Retina (tissue), 1 donor: ENCODE measurements around the gene TBCD.
"Not testable (repeated sequence)": the region's sequence is repeated elsewhere in the genome, so short reads cannot be mapped to it uniquely, and the experiment has no call there.

Source experiments
- DNase-seq: peaks from one replicate; pipeline ENCODE4 v3.0.0-alpha.2; 2016

TBCD gene

GRCh38 chr17:82942166-82943130 lies 190.6 kb downstream of the TBCD start:
- no peak for DNase-seq

DNA sequence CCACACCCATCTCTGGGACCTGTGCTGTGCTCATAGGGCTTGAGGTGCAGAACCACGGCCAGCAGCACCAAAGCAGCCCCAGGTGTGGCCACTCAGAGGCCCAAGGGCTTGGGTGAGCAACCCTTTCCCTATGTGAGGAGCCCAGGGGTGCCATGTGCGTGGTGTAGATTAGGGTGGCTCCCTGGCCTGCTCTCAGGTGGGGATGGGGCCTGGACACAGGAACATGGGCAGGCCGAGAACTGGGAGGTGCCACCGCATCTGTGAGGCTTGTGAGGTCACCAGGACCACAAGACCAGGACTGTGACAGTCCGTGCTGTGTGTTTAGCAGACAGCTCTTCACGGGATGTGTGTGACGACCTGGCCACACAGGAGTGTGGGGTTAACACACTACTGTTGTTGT lies 191.5 kb downstream of the TBCD start:
- DNase-seq, result no peak

GRCh38 chr17:82943751-82944150 lies 191.9 kb downstream of the TBCD start:
- DNase-seq, result no peak

- no peak for DNase-seq
These were observed 193.1 kb downstream of the TBCD start for GRCh38 chr17:82944990-82945389.

DNA sequence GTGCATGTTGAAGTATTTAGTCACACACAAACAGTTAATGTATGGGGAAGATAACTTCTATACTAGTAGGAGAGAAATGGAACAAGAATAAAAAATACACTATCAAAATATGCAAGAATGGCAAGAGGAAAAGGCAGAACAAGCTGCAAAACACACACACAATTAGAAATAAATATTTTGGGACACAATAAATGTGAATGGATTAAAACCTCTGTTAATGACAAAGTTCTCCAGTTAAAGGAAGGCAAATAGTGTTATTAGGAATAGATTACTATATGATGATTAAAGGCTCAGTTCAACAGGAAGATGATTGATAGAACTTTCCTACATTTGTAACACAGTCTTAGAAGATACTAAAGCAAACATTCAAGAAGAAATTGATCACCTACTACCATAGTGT lies 194.2 kb downstream of the TBCD start:
- DNase-seq, result no peak

GRCh38 chr17:82947051-82947991 lies 195.5 kb downstream of the TBCD start:
- no peak for DNase-seq

DNA sequence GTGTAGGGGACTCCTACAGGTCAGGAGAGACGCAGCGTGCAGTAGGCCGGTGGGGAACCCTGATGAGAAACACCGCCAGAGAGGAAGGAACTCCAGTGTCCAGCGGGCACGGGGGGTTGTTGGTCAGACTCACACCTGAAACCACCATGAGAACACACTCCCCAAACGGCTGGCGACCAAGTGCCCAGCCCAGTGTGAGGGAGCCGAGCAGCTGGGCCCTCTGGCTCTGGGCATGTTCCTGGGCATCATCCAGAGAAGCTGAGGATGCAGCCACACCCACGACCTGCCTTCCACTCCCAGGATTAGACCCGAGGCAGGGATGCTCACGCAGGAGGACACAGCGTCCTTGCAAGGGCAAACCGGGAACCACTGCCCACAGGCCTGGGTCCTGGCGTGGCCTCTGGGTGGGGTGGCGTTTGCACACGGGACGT lies 196.2 kb downstream of the TBCD start:
- no peak for DNase-seq

- DNase-seq, result no peak
These were observed 197.1 kb downstream of the TBCD start for GRCh38 chr17:82948957-82949356.

DNA sequence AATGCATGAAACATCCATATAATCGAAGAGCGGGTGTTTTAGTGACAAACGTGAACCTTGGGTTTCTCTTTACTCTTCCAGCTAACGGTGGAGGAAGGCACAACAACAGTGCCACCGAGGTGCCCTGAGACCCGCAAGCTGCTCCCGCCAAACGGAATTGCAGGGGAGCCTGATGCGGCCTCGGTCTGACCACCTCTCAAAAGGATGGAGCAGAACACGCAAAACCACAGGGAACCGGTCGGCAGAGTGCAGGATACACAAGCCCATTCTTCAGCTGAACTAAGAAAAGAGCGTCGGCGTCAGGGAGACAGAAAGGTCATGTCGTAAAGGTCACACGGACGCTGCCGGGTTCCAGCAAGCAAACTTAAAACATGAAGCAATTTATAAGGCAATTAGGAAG lies 197.5 kb downstream of the TBCD start:
- DNase-seq, result no peak

DNA sequence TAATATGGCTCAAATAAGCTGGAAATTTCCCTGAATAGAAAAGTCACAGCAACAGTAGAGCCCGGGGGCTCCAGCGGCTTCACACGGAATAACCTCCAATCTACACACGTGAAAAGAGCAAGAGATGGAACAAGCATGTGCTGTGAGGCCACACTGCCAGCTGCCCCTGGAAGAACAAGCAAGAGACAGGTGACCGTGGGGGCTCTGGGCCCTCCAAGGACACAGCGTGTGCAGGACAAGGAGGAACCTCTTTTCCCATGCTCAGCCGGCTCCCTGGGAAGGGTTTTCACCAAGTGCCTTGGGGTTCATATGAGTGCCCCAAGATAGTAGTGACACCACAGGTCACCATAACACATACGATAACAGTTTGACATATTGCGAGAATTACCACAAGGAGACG lies 198.1 kb downstream of the TBCD start:
- DNase-seq, result no peak

- no peak for DNase-seq
These were observed 198.7 kb downstream of the TBCD start for GRCh38 chr17:82950525-82951102.

DNA sequence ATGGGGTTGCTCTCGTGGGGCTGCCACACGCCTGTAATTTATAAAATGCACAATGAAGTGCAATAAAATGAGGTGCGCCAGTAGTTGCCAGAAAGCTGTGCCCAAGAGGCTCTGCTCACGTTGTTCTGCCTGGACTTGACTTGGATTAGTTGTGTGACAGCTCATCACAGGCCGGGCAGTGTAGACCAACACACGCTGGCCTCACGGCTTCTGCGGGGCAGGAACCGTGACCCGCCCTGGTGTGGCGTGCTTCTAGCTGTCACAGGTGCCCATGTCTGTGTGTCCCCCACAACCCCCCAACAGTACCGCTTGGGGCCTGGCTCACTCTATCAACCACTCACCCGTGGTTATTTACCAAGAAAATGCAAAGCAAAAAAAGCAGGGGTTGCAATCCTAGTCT lies 200.2 kb downstream of the TBCD start:
- no peak for DNase-seq

DNA sequence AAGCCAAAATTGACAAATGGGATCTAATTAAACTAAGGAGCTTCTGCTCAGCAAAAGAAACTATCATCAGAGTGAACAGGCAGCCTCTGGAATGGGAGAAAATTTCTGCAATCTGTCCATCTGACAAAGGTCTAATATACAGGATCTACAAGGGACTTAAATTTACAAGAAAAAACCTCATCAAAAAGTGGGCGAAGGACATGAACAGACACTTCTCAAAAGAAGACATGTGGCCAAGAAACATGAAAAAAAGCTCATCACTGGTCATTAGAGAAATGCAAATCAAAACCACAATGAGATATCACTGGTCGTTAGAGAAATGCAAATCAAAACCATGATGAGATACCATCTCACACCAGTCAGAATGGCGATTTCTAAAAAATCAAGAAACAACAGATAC lies 203.2 kb downstream of the TBCD start:
- DNase-seq, result not testable (repeated sequence)

- not testable (repeated sequence) for DNase-seq
These were observed 203.8 kb downstream of the TBCD start for GRCh38 chr17:82955627-82956026.

DNA sequence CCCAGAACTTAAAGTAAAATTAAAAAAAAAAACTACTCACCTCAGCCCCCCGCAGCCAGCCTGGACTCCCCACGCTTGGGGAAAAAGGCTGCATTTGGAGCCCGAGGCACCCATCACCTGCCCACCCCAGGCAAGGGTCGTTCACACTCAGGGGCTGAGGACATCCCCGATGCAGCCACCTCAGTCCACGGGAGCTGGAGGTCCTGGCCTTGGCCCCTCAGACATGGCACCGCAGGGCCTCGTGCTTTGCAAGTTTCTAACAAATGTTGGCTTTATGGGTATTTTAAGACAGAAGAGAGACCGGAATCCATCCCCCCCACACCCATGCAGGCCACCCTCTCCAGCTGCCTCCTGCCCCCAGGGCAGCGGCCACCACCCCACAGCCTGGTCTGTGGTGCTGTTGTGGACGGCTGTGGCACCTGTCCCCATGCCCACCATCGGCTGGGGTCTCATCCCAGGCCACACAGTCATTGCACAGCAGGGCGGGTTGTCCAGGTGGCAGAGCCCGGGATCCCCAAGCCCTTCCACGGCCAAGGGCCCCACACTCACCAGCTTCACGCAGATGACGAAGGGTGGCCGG lies 204.4 kb downstream of the TBCD start:
- DNase-seq, result no peak

- DNase-seq, result no peak
These were observed 205.0 kb downstream of the TBCD start for GRCh38 chr17:82956726-82957468.

DNA sequence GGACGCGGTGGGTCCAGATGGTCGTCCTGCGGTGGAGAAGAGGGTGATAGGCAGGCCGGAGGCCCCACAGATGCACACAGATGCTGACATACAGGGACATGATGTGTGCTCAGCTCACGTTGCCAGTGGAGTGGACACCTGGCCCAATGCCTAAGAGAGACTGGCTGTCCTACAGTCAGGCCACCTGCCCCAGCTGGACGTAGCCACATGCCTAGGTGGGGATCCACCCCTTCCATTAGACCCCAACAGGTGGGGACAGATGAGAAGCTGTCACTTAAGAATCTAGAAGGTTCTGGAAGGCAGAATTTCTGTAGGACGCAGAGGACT lies 205.6 kb downstream of the TBCD start:
- no peak for DNase-seq

DNA sequence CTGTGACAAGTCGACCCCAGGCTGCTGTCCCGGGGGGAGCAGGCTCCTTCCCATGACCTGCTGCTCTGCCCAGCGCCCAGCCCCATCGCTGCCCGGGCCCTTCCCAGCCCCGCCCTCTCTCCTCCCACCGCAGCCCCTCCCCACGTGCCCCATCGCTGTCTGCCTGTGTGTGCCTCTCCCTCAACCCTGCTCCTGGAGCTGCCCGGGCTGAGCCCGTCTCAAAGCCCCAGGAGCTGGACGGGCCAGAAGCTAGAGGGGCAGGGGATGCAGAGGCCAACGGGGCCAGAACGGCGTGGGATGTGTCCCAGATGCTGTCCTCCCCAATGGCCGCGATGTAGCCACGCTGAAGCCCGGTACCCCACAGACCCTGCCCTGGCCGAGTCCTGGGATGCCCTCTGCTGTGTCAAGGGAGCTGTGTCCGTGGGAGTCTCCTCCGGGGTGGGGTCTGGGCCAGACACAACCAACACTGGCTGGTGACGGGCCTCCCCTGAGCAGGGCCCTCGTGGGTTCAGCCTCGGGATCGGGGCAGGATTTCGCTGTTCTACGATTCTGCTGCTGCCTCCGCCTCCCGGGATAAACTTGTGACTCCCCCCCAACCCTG lies 206.2 kb downstream of the TBCD start:
- no peak for DNase-seq

DNA sequence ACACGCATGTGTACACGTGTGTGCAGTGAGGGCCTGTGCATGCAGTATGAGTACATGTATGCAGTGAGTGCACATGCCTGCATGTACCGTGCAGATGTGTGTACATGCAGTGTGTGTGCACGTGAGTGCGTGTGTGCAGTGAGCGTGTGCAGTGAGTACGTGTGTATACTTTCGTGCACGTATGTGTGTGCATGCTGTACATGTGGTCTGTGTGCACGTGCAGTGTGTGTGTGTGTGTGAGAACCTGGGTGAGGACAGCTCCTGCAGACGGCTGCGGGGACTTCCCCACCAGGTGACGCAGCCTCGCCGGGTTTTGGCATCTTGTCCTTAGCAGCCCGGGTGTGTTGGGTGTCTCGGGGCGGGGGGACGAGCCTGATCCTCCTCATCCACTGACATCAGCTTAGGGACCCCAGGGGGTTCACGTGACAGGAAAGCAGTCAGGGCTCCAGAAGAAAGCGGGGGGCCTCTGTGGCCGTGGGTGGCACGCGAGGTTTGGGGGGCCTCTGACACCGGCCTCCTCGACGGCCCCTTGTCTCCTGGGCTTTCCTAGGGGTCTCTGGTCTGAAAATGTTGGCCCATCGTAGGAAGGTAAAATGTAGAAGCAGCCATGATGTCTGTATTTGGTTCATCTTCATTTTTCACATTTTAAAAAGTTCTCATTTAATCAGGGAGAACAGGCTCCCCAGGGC lies 207.5 kb downstream of the TBCD start:
- no peak for DNase-seq

DNA sequence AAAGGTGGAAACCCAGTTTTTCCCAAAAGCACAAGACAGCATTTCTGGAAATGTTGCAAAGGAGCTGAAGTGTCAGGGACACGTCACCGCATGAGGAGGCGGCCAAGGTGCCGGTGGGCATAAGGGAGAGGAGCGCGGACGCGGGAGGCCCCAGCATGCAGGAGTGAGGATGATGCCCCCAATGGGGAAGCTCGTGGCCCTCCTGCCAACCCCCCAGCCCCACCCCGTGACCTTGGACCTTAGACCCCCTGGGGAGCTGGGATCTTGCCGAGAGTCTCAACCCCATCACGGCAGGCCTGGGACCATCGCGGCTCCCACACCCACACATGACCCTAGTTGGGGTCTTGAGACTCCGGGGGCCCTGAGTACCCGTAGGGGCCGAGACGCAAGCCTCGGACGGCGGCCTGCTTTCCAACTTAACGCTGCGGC lies 208.1 kb downstream of the TBCD start:
- no peak for DNase-seq
